HFFc6 (cell line): Measurements from ENCODE around the gene STRIP2. TPM values are rescaled to one million over a fixed set of nuclear protein-coding genes. Genes with fewer than 3 reads are reported as not detected.

Experiments used
- DNase-seq: peaks from one replicate; pipeline ENCODE4 v3.0.0-alpha.2; 2018
- H3K27ac Mint-ChIP-seq: 2 replicates; pipeline ENCODE4 v1.8.0; 2020; ENCODE audit warnings: mild to moderate bottlenecking, mixed read lengths
- H3K27me3 Mint-ChIP-seq: 2 replicates; pipeline ENCODE4 v1.8.0; 2021; ENCODE audit warnings: mild to moderate bottlenecking, moderate library complexity, mixed read lengths; ENCODE audit not compliant: insufficient read depth
- H3K36me3 Mint-ChIP-seq: 2 replicates; pipeline ENCODE4 v1.8.0; 2021; ENCODE audit warnings: low read depth, mixed read lengths
- H3K4me1 Mint-ChIP-seq: 2 replicates; pipeline ENCODE4 v1.8.0; 2020; ENCODE audit warnings: low read depth, mixed read lengths
- H3K4me3 Mint-ChIP-seq: 2 replicates; pipeline ENCODE4 v1.8.0; 2020; ENCODE audit warnings: mild to moderate bottlenecking, moderate library complexity, mixed read lengths
- H3K9me3 Mint-ChIP-seq: 2 replicates; pipeline ENCODE4 v1.8.0; 2020; ENCODE audit warnings: mild to moderate bottlenecking, mixed read lengths
- CTCF ChIP-seq: fragments of 200-600 bp; sonication (generic); IDR thresholded peaks from 2 replicates; pipeline ENCODE4 v1.5.0; 2021; ENCODE audit warnings: antibody characterized with exemption, mild to moderate bottlenecking
- total RNA-seq, 6 experiments: library from RNA; stranded (reverse); fragmentation: NEBNext Ultra II Directional; extraction: Animal tissue kit (Norgen Biotek cat#: 25700); gene quantifications; 2 replicates in 1 of 6; 3 replicates in 5 of 6; pipeline ENCODE4 v1.2.3, GENCODE V29; 2021

STRIP2 gene
- total RNA-seq, 6 experiments from 2014 or later = 1.4 to 3.3 (median 2.2) TPM

DNA sequence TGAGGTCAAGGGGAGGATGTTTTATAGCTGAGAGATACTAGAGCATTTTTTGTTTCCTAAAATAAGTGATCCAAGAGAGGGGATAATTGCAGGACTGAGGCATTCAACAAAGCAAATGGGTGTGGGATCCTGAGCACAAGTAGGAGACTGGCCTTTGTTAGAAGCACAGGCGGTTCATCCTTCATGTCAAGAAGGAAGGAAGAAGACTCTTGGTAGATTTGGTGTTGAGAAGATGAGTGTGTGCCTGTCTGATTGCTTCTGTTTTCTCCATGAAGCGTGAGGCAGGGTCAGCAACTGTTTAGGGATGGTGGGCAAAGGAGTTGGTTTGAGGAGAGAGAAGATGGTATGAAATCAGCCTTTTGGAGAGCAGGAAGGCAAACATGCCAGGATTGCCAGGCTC, 27.6 kb downstream of the STRIP2 start:
- DNase-seq = no peak
- no peak overlapping the region for H3K4me3 Mint-ChIP-seq
- H3K9me3 Mint-ChIP-seq = no peaks in the 10 kb centered on the region
- H3K36me3 Mint-ChIP-seq = 0 out of 2 replicates have a peak, but pooled peaks cover 7% of the 10 kb centered on the region
- no peaks in the 10 kb centered on the region for H3K4me1 Mint-ChIP-seq
- H3K27me3 Mint-ChIP-seq = no peaks in the 10 kb centered on the region; the same call in 1 of the 2 replicates
- TF ChIP-seq CTCF = no peak
- no peak overlapping the region for H3K27ac Mint-ChIP-seq

DNA sequence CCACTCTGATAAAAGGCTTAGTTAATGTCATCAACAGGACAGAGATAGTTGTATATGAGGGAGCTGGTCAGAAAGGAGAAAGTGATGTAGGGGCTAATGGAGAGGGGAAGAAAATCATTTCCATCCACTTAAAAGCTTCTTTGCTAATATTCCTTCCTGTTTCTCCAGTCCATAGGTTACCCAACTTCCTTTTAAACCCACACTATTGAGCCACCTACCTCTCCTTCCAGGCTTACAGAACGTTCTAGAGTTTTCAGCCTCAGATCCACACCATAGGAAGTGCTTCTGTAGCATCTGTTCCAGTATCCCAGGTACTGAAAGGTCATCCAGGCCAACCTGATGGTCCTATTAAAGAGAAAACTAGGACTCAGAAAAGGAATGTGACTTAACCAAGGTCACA, 28.2 kb downstream of the STRIP2 start:
- H3K27ac Mint-ChIP-seq = no peak overlapping the region
- H3K36me3 Mint-ChIP-seq = 0 out of 2 replicates have a peak, but pooled peaks cover 7% of the 10 kb centered on the region
- H3K27me3 Mint-ChIP-seq = no peaks in the 10 kb centered on the region; the same call in 1 of the 2 replicates
- H3K4me1 Mint-ChIP-seq = no peaks in the 10 kb centered on the region
- H3K9me3 Mint-ChIP-seq = no peaks in the 10 kb centered on the region
- H3K4me3 Mint-ChIP-seq = no peak overlapping the region
- DNase-seq = no peak
- TF ChIP-seq CTCF = no peak

GRCh38 chr7:129464194-129464593, 30.0 kb downstream of the STRIP2 start:
- H3K27me3 Mint-ChIP-seq = no peaks in the 10 kb centered on the region; the same call in 1 of the 2 replicates
- no peak overlapping the region for H3K4me3 Mint-ChIP-seq
- no peak overlapping the region for H3K27ac Mint-ChIP-seq
- TF ChIP-seq CTCF = no peak
- H3K4me1 Mint-ChIP-seq = peaks cover 14% of the 10 kb centered on the region
- H3K36me3 Mint-ChIP-seq = no peaks in the 10 kb centered on the region
- no peak for DNase-seq
- H3K9me3 Mint-ChIP-seq = no peaks in the 10 kb centered on the region

DNA sequence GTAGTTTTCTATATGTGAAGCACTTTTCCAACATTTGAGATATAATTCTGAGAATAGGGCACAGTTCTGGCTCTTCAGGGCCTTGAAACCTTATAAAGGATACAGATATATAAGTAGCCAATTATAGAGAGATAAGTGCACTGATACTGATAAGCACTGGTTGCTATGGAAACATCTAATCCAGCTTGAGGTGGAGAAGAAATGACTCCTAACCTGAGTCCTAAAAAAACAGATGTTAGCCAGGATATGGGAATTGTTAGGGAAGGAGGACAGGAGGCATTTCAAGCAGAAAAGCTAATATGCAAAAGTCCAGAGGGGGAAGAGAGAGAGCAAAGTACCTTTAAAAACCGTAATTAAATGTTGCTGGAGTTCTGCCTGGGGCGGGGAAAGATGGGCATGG, 30.8 kb downstream of the STRIP2 start:
- no peak overlapping the region for H3K4me3 Mint-ChIP-seq
- H3K4me1 Mint-ChIP-seq = peaks cover 14% of the 10 kb centered on the region
- DNase-seq = no peak
- H3K36me3 Mint-ChIP-seq = no peaks in the 10 kb centered on the region
- H3K27me3 Mint-ChIP-seq = no peaks in the 10 kb centered on the region; the same call in 1 of the 2 replicates
- no peak for TF ChIP-seq CTCF
- H3K9me3 Mint-ChIP-seq = no peaks in the 10 kb centered on the region
- H3K27ac Mint-ChIP-seq = no peak overlapping the region

GRCh38 chr7:129466796-129467195, 32.6 kb downstream of the STRIP2 start:
- no peaks in the 10 kb centered on the region; the same call in 1 of the 2 replicates for H3K27me3 Mint-ChIP-seq
- no peak for DNase-seq
- no peak for TF ChIP-seq CTCF
- no peaks in the 10 kb centered on the region for H3K36me3 Mint-ChIP-seq
- H3K4me3 Mint-ChIP-seq = no peak overlapping the region
- H3K4me1 Mint-ChIP-seq = peaks cover 27% of the 10 kb centered on the region
- H3K9me3 Mint-ChIP-seq = no peaks in the 10 kb centered on the region
- no peak overlapping the region for H3K27ac Mint-ChIP-seq

DNA sequence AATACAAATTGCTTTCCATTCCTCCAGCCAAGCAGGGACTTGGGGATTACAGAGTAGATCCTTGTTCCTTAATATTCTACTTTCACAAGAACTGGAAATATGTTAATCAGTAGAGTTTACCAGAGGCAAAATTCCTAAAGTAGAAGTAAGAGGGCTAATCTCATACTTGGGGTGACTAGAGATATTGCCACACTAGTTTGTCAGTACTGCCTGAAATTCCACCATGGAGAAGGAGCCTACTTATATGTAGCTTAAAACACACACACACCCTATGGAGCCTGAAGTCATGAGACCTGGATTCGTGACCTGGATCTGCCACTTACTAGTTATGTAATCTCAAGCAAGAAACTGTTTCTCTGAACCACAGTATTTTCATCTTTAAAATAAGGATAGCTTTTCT, 33.9 kb downstream of the STRIP2 start:
- peak; percentile 55 for DNase-seq
- no peaks in the 10 kb centered on the region for H3K36me3 Mint-ChIP-seq
- H3K4me1 Mint-ChIP-seq = peaks cover 27% of the 10 kb centered on the region
- no peak for TF ChIP-seq CTCF
- H3K27ac Mint-ChIP-seq = peak overlapping the region; percentile 23; the same call in 1 of the 2 replicates
- no peaks in the 10 kb centered on the region for H3K27me3 Mint-ChIP-seq
- no peaks in the 10 kb centered on the region for H3K9me3 Mint-ChIP-seq
- H3K4me3 Mint-ChIP-seq = no peak overlapping the region
